Measurements from ENCODE around the gene FBXW7.

Gene FBXW7

GRCh38 chr4:152480326-152480725 is 55.6 kb downstream of the FBXW7 start:
- TF ChIP-seq RAD21 (IDR thresholded peaks at IDR 0.05; ENCODE audit: low read depth) = no peak
- no peak for TF ChIP-seq EGR1 (IDR thresholded peaks at IDR 0.05)
- TF ChIP-seq USF1 (IDR thresholded peaks at IDR 0.05) = no peak
- TF ChIP-seq MAX (IDR thresholded peaks at IDR 0.05) = no peak

DNA sequence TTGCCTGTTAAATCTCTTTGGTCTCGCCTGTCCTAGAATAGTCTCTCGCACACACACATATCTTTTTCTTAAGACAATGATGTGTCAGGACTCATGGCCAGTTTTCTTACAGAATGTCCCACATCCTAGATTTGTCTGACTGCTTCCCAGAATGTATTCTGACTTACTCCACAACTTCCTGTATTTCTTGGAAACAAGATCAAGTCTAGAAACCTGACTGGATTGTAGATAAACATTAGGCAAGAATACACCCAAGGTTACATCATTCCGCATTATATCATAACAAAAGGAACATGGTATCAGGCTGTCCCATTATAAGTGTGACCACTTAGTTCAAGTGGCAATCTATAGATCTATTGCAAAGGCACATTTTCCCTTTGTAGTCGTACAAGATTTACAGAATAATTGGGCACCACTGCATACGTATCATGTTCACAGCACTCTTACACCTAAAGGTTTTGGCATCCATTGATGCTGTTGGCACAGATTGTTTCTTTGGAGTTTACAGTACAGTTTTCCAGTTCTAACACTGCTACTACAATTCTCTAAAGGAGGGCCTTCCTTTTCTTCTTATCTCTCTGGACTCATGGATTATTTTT is 56.4 kb downstream of the FBXW7 start:
- TF ChIP-seq NFIC (IDR thresholded peaks at IDR 0.05) (no peak), TCF12 (IDR thresholded peaks at IDR 0.05; ENCODE audit: low read depth) (no peak), TAF1 (IDR thresholded peaks at IDR 0.05; ENCODE audit: low read depth) (no peak), TEAD4 (IDR thresholded peaks at IDR 0.05) (no peak), MAX (IDR thresholded peaks at IDR 0.05) (no peak), CREB1 (IDR thresholded peaks at IDR 0.05; ENCODE audit: low read depth) (no peak), USF1 (IDR thresholded peaks at IDR 0.05) (no peak), EP300 (IDR thresholded peaks at IDR 0.05; ENCODE audit: borderline replicate concordance) (no peak)

GRCh38 chr4:152478461-152479237 is 57.2 kb downstream of the FBXW7 start:
- TF ChIP-seq EP300 (IDR thresholded peaks at IDR 0.05; ENCODE audit: borderline replicate concordance) (no peak), CREB1 (IDR thresholded peaks at IDR 0.05; ENCODE audit: low read depth) (no peak), ZBTB7A (IDR thresholded peaks at IDR 0.05; ENCODE audit: low read depth) (no peak), USF1 (IDR thresholded peaks at IDR 0.05) (no peak), MAX (IDR thresholded peaks at IDR 0.05) (no peak), RAD21 (IDR thresholded peaks at IDR 0.05; ENCODE audit: low read depth) (no peak), CEBPB (IDR thresholded peaks at IDR 0.05) (no peak), TEAD4 (IDR thresholded peaks at IDR 0.05) (no peak), NFIC (IDR thresholded peaks at IDR 0.05) (no peak), YY1 (IDR thresholded peaks at IDR 0.05; ENCODE audit: low read depth) (no peak)
- TF ChIP-seq, protein P1, sequence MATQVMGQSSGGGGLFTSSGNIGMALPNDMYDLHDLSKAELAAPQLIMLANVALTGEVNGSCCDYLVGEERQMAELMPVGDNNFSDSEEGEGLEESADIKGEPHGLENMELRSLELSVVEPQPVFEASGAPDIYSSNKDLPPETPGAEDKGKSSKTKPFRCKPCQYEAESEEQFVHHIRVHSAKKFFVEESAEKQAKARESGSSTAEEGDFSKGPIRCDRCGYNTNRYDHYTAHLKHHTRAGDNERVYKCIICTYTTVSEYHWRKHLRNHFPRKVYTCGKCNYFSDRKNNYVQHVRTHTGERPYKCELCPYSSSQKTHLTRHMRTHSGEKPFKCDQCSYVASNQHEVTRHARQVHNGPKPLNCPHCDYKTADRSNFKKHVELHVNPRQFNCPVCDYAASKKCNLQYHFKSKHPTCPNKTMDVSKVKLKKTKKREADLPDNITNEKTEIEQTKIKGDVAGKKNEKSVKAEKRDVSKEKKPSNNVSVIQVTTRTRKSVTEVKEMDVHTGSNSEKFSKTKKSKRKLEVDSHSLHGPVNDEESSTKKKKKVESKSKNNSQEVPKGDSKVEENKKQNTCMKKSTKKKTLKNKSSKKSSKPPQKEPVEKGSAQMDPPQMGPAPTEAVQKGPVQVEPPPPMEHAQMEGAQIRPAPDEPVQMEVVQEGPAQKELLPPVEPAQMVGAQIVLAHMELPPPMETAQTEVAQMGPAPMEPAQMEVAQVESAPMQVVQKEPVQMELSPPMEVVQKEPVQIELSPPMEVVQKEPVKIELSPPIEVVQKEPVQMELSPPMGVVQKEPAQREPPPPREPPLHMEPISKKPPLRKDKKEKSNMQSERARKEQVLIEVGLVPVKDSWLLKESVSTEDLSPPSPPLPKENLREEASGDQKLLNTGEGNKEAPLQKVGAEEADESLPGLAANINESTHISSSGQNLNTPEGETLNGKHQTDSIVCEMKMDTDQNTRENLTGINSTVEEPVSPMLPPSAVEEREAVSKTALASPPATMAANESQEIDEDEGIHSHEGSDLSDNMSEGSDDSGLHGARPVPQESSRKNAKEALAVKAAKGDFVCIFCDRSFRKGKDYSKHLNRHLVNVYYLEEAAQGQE (IDR thresholded peaks at IDR 0.05; ENCODE audit: low read depth) = no peak

- TF ChIP-seq TCF12 (IDR thresholded peaks at IDR 0.05; ENCODE audit: low read depth) = no peak
- TF ChIP-seq RAD21 (IDR thresholded peaks at IDR 0.05; ENCODE audit: low read depth) = no peak
- TF ChIP-seq, protein P1 (IDR thresholded peaks at IDR 0.05; ENCODE audit: low read depth) = no peak
- TF ChIP-seq USF1 (IDR thresholded peaks at IDR 0.05) = no peak
- no peak for TF ChIP-seq CEBPB (IDR thresholded peaks at IDR 0.05)
- no peak for TF ChIP-seq MAX (IDR thresholded peaks at IDR 0.05)
- TF ChIP-seq EGR1 (IDR thresholded peaks at IDR 0.05) = no peak
- TF ChIP-seq FOXM1 (IDR thresholded peaks at IDR 0.05; ENCODE audit: borderline replicate concordance, low read depth) = no peak
- no peak for TF ChIP-seq TEAD4 (IDR thresholded peaks at IDR 0.05)
- no peak for TF ChIP-seq YY1 (IDR thresholded peaks at IDR 0.05; ENCODE audit: low read depth)
- TF ChIP-seq NFIC (IDR thresholded peaks at IDR 0.05) = no peak
- TF ChIP-seq TAF1 (IDR thresholded peaks at IDR 0.05; ENCODE audit: low read depth) = no peak
- no peak for TF ChIP-seq CREB1 (IDR thresholded peaks at IDR 0.05; ENCODE audit: low read depth)
- no peak for TF ChIP-seq ZBTB7A (IDR thresholded peaks at IDR 0.05; ENCODE audit: low read depth)
- TF ChIP-seq EP300 (IDR thresholded peaks at IDR 0.05; ENCODE audit: borderline replicate concordance) = no peak
Measured at GRCh38 chr4:152476796-152477195, 59.1 kb downstream of the FBXW7 start.
